B cell (primary cell): ENCODE measurements around the gene JAK3. TPM values are rescaled to one million over a fixed set of nuclear protein-coding genes. Genes with fewer than 3 reads are reported as not detected.

Experiments used
- ATAC-seq: fragments of 200-7000 bp; cut with Tn5 transposase; one replicate; pipeline ENCODE4 v1.10.0; 2021; ENCODE audit warnings: low read depth, mild to moderate bottlenecking, moderate number of reproducible peaks, moderate library complexity
- CTCF ChIA-PET: fragments of 350-600 bp; sonication (Branson Sonifier 250); formaldehyde crosslinking; loops from one replicate; lab custom pipeline; 2021; ENCODE audit warnings: antibody characterized with exemption, inconsistent platforms; lab: Charles Lee
- POLR2A ChIA-PET: fragments of 350-600 bp; sonication (Branson Sonifier 250); formaldehyde crosslinking; loops from one replicate; lab custom pipeline; 2021; ENCODE audit warnings: antibody characterized with exemption; lab: Charles Lee
- DNase-seq: peaks from one replicate; pipeline ENCODE4 v3.0.0; 2013
- H2AFZ ChIP-seq: 2 replicates; pipeline ENCODE4 v1.6.1; 2012; ENCODE audit warnings: mild to moderate bottlenecking, low read depth, low read length; ENCODE audit not compliant: insufficient read depth, poor library complexity, severe bottlenecking
- H3K27ac ChIP-seq, 2 donors: 1 replicate in 1 of 2; 2 replicates in 1 of 2; pipeline ENCODE4 v1.5.1; 2012 to 2013; ENCODE audit warnings: low read length in 2 of 2, mild to moderate bottlenecking in 2 of 2, moderate library complexity in 1 of 2
- H3K27me3 ChIP-seq, 4 experiments: fragments of 200-600 bp in 1 of 4; sonication (generic) in 1 of 4; replicated peaks in 1 of 4; 1 replicate in 2 of 4; 2 replicates in 2 of 4; pipeline versions ENCODE4 v1.6.1 to v1.7.0; 2013 to 2016; ENCODE audit warnings: low read length in 3 of 4, mild to moderate bottlenecking in 2 of 4, mixed read lengths in 1 of 4, moderate library complexity in 1 of 4; ENCODE audit not compliant: insufficient read depth in 4 of 4, control insufficient read depth in 3 of 4; ENCODE audit errors: control extremely low read depth in 1 of 4
- H3K36me3 ChIP-seq, 2 experiments: replicated peaks in 1 of 2; 1 replicate in 1 of 2; 2 replicates in 1 of 2; pipeline versions ENCODE4 v1.6.1 to v1.7.1; 2013; ENCODE audit warnings: low read length in 1 of 2; ENCODE audit not compliant: insufficient read depth in 2 of 2, control insufficient read depth in 1 of 2; ENCODE audit errors: control extremely low read depth in 1 of 2, extremely low read depth in 1 of 2
- H3K4me1 ChIP-seq, 2 donors: fragments of 200-600 bp in 1 of 2; sonication (generic) in 1 of 2; 1 replicate in 1 of 2; 2 replicates in 1 of 2; pipeline versions ENCODE4 v1.5.1 to v1.6.1; 2013 to 2017; ENCODE audit warnings: low read length in 2 of 2; ENCODE audit not compliant: control insufficient read depth in 2 of 2, insufficient read depth in 2 of 2
- H3K4me2 ChIP-seq: replicated peaks from 2 replicates; pipeline ENCODE3; 2012; ENCODE audit warnings: mild to moderate bottlenecking, low read depth, low read length; ENCODE audit not compliant: poor library complexity, severe bottlenecking
- H3K4me3 ChIP-seq, 5 experiments: fragments of 200-600 bp in 1 of 5; sonication (generic) in 1 of 5; 1 replicate in 3 of 5; 2 replicates in 2 of 5; pipeline versions ENCODE4 v1.5.1 to v1.7.0; 2011 to 2016; ENCODE audit warnings: low read length in 4 of 5, mild to moderate bottlenecking in 4 of 5, low read depth in 2 of 5, control low read depth in 1 of 5, moderate library complexity in 1 of 5; ENCODE audit not compliant: insufficient read depth in 1 of 5; ENCODE audit errors: control extremely low read depth in 1 of 5, extremely low read depth in 1 of 5
- H3K79me2 ChIP-seq: fragments of 200-600 bp; sonication (generic); one replicate; pipeline ENCODE4 v1.6.0; 2016; ENCODE audit warnings: low read length; ENCODE audit not compliant: control insufficient read depth, insufficient read depth
- H3K9ac ChIP-seq: fragments of 200-600 bp; sonication (generic); 2 replicates; pipeline ENCODE4 v1.6.1; 2017; ENCODE audit warnings: mild to moderate bottlenecking, low read length, moderate library complexity
- H3K9me3 ChIP-seq, 3 donors: one replicate each; pipeline versions ENCODE4 v1.6.1 to v1.7.1; 2013; ENCODE audit warnings: low read length in 2 of 3; ENCODE audit not compliant: control insufficient read depth in 2 of 3, insufficient read depth in 1 of 3; ENCODE audit errors: control extremely low read depth in 1 of 3
- H4K20me1 ChIP-seq: 2 replicates; pipeline ENCODE4 v1.6.0; 2012; ENCODE audit warnings: mild to moderate bottlenecking, low read length; ENCODE audit not compliant: insufficient read depth, control insufficient read depth, poor library complexity, severe bottlenecking
- H3K27ac Mint-ChIP-seq: one replicate; pipeline ENCODE4 v1.8.0; 2021; ENCODE audit warnings: mixed read lengths
- H3K27me3 Mint-ChIP-seq: one replicate; pipeline ENCODE4 v1.8.0; 2021; ENCODE audit warnings: mixed read lengths
- H3K4me1 Mint-ChIP-seq: one replicate; pipeline ENCODE4 v1.8.0; 2021; ENCODE audit warnings: mixed read lengths
- H3K4me3 Mint-ChIP-seq: one replicate; pipeline ENCODE4 v1.8.0; 2021; ENCODE audit warnings: mixed read lengths
- H3K9me3 Mint-ChIP-seq: one replicate; pipeline ENCODE4 v1.8.0; 2022; ENCODE audit warnings: mixed read lengths; ENCODE audit not compliant: insufficient read depth
- EZH2 ChIP-seq: IDR thresholded peaks from 2 replicates; pipeline ENCODE4 v1.6.1; 2012; ENCODE audit warnings: borderline replicate concordance, low read depth, mild to moderate bottlenecking, moderate library complexity, low read length; ENCODE audit not compliant: insufficient read depth, poor library complexity, severe bottlenecking
- WGBS: methylation state at CpG from one replicate; pipeline ENCODE4 v1.1.5; 2013; ENCODE audit warnings: missing lambda C conversion rate; ENCODE audit not compliant: insufficient coverage; 5-methylcytosine and 5-hydroxymethylcytosine counted together
- intact Hi-C: fragments of 100-400 bp; cut with micrococcal nuclease; formaldehyde crosslinking; loops from one replicate; pipeline ENCODE4 v1.10.0; 2022
- polyA plus RNA-seq: library from polyadenylated mRNA; depleted of rRNA; stranded (reverse); fragments of >200 nt; gene quantifications from 2 replicates; pipeline ENCODE4 v1.2.3, GENCODE V29; 2012
- total RNA-seq, 2 donors: library from RNA; stranded (reverse); fragments of 120-200 nt in 1 of 2; gene quantifications; 1 replicate in 1 of 2; 2 replicates in 1 of 2; pipeline versions ENCODE4 v1.2.3 to v1.2.4, GENCODE V29; 2013 to 2022
- TF ChIP-seq, protein P1 (sequence below): fragments of 200-600 bp; IDR thresholded peaks from one replicate; pipeline ENCODE4 v1.8.0; 2022; ENCODE audit warnings: antibody characterized with exemption, mild to moderate bottlenecking

Gene JAK3
- total and polyA plus RNA-seq, 2 donors (not counting 1 experiment from before 2014, with no cell fraction given) = 102 to 143 TPM

DNA sequence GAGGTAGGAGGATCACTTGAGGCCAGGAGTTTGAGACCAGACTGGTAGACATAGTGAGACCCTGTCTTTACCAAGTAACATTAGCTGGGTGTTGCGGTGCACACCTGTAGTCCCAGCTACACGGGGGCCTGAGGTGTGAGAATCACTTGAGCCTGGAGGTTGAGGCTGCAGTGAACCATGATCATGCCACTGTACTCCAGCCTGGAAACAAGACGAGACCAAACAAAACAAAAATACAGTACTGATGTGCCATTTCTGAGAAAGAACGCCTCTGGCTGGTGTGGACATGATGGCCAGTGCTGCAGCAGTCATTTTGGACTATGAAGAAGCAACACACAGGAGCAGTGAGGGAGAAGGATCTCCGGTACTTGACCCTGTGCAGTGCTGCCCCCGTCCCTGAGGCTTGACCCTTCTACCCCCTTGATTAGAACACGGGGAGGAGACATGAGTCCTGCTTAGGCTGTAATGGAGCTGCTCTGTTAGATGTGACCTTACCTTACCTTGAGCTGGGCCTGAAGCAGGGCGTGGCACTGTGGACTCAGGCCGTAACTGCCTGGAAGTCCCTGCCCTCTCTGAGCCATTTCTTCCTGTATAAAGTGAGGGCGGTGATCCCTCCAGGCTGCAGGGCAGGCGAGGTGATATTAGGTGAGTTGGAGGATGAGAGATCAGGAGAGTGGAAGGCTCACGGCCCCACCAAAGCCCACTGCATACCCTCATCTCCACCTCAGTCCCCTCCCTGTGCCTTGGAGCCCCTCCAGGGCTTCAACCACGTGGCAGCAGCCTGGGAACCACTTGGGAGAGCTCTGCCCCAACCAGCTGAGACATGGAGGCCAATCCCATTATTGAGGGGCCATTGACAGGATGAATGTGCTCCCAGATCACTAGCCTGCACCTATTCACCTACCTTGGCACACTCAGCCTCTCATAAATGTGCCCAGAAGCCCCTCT lies 17.9 kb upstream of the JAK3 start:
- Mint-ChIP-seq H3K4me1 (peaks cover 24% of the 10 kb centered on the region), H3K27ac (peak overlapping the region; percentile 37), H3K27me3 (no peaks in the 10 kb centered on the region), H3K4me3 (no peak overlapping the region), H3K9me3 (no peaks in the 10 kb centered on the region)
- H3K79me2 ChIP-seq = peaks cover 21% of the 10 kb centered on the region
- H3K9ac ChIP-seq = no peak overlapping the region
- no peak for TF ChIP-seq EZH2
- TF ChIP-seq, protein P1, sequence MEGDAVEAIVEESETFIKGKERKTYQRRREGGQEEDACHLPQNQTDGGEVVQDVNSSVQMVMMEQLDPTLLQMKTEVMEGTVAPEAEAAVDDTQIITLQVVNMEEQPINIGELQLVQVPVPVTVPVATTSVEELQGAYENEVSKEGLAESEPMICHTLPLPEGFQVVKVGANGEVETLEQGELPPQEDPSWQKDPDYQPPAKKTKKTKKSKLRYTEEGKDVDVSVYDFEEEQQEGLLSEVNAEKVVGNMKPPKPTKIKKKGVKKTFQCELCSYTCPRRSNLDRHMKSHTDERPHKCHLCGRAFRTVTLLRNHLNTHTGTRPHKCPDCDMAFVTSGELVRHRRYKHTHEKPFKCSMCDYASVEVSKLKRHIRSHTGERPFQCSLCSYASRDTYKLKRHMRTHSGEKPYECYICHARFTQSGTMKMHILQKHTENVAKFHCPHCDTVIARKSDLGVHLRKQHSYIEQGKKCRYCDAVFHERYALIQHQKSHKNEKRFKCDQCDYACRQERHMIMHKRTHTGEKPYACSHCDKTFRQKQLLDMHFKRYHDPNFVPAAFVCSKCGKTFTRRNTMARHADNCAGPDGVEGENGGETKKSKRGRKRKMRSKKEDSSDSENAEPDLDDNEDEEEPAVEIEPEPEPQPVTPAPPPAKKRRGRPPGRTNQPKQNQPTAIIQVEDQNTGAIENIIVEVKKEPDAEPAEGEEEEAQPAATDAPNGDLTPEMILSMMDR = no peak
- no peak for ATAC-seq
- no peak for DNase-seq
- peaks cover 0 to under 1% (median 0%) of the 10 kb centered on the region in 4 experiments for H3K27me3 ChIP-seq
- H3K36me3 ChIP-seq = peaks cover 4 to 46% of the 10 kb centered on the region in 2 experiments
- intact Hi-C loops = no loop called here
- no peak overlapping the region for H3K4me2 ChIP-seq
- 78% methylated on average over 7 of the region's 13 CpGs for WGBS
- H2AFZ ChIP-seq = no peak overlapping the region
- no peaks in the 10 kb centered on the region for H3K9me3 ChIP-seq
- peaks cover 40% of the 10 kb centered on the region for H4K20me1 ChIP-seq
- no peak overlapping the region for H3K4me3 ChIP-seq
- peaks cover 19 to 22% of the 10 kb centered on the region in 2 donors for H3K4me1 ChIP-seq
- ChIA-PET POLR2A (no interaction called here), CTCF (interaction anchor here (1.2 to 2.3 kb wide), 4 partner anchors 10 to 132 kb away, joined by 3 to 10 read pairs (median 4); no protein-coding TSS in a partner anchor)
- H3K27ac ChIP-seq = no peak overlapping the region
